ENCODE results near the gene MAGED2.

MAGED2 gene

DNA sequence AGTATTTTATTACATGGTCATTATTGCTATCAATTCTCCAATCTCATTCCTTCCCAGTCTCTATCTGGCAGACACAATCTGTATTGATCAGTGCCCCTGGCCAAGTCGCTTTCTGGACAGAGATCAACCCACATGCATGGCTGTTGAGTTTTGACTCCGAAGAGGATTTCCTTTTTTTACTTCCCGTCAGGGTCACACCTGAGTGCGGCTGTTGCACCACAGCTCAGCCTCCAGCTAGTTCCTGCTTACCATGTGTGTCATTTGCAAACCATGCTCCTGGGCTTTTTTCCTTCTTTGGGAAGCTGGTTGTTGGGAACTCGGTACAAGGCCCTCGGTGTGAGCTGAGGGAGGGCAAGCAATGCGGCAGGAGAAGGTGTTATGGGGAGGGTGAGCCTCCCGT lies 11.7 kb downstream of the MAGED2 start:
- no peak for DNase-seq (ENCODE audit: low read depth)
- TF ChIP-seq CTCF (conservative IDR thresholded peaks at IDR 0.05; ENCODE audit: low read depth, low read length): no peak
- no peak overlapping the region for H3K4me3 ChIP-seq (ENCODE audit: low read length)

DNA sequence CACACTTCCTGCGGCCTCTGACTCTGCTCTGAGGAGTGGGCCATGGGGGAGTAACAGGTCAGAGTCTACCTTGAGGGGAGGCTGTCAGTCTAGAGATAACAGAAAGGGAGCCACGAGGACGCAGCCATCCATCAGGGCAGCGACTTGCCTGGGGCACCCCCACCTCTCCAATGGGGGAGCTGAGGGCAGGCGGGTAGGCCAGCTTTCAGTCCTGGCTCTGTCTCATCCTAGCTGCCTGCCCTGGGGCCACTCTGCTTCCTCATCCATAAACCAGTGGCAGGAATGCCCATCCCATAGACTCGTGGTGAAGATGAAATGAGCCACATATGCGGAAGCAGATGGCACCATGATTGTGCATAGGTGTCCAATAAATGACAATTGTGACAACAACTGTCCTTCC lies 13.2 kb downstream of the MAGED2 start:
- no peak overlapping the region for H3K4me3 ChIP-seq (ENCODE audit: low read length)
- DNase-seq (ENCODE audit: low read depth): no peak
- TF ChIP-seq CTCF (conservative IDR thresholded peaks at IDR 0.05; ENCODE audit: low read depth, low read length): no peak

DNA sequence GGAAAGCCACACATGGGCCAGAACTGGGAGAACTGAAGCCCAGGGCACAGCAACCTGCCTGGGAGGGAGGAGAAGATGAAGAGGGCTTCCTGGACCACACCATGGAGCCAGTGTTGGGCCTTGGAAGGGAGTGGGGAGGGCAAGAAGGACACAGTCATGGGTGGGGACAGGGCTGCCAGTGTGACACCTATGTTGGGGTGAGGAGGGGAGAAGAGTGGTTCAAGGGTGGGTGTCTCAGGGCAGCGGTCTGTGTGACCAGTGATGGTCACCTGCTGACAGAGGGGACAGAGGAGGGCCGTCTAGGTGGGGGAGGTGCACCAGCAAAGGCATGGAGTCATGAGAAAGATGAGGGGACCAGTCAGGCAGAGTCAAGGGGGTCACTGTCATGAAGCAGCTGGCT lies 13.8 kb downstream of the MAGED2 start:
- no peak for DNase-seq (ENCODE audit: low read depth)
- TF ChIP-seq CTCF (conservative IDR thresholded peaks at IDR 0.05; ENCODE audit: low read depth, low read length): no peak
- H3K4me3 ChIP-seq (ENCODE audit: low read length): no peak overlapping the region

- no peak for DNase-seq (ENCODE audit: low read depth)
- no peak overlapping the region for H3K4me3 ChIP-seq (ENCODE audit: low read length)
- TF ChIP-seq CTCF (conservative IDR thresholded peaks at IDR 0.05; ENCODE audit: low read depth, low read length): no peak
Measured at GRCh38 chrX:54824195-54824594, 16.6 kb downstream of the MAGED2 start.

DNA sequence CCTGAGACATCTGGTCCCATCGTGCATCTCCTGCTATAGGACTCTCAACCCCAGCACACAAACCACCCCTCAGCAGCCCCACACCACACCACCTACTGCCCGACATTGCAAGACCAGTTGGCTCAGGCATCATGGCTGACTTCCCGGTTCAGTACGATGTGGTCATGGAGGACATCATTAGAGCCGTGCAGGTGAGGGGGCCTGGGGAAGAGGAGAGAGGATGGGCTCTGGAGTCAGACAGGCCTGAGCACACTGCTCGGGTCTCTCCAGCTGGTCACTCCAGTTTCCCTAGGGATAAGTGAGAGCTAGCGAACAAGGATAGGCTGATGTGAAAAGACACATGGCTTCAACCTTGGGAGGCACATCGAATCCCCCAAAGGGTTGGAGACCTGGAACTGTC lies 17.2 kb downstream of the MAGED2 start:
- no peak for DNase-seq (ENCODE audit: low read depth)
- H3K4me3 ChIP-seq (ENCODE audit: low read length): no peak overlapping the region
- TF ChIP-seq CTCF (conservative IDR thresholded peaks at IDR 0.05; ENCODE audit: low read depth, low read length): no peak

DNA sequence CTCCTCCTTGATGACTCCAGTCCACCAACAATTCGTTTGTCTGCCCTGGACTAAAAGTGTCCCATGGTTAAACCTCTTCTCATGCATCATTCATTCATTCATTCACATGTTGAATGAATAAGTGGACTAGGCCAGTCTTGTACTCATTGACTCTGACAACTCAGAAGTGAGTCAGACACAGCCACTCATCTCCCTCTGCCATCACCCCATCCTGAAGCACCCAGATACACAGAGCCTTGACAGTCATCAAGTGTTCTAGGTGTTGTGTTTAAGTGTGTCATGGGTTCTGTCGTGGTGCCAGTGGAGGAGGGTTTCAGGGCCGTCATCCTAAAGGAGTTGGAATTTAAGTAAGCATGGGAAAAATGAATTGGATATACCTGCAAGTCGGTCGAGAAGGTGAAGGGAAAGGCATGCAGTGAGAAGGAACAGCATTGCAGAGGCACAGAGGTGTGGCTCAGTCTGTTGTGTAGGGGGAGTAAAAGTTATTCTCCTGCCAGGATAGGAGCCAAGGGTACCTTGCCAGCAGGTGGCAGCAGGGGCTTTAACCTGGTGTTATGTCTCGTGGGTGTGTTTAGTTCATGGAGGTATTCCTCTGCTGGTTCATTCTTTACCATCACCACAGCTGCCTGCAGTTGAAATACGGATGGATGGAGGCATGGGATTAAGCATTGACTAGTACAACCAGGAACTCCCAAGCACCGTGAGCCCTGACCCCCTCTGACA lies 18.3 kb downstream of the MAGED2 start:
- no peak for DNase-seq (ENCODE audit: low read depth)
- H3K4me3 ChIP-seq (ENCODE audit: low read length): no peak overlapping the region
- no peak for TF ChIP-seq CTCF (conservative IDR thresholded peaks at IDR 0.05; ENCODE audit: low read depth, low read length)

DNA sequence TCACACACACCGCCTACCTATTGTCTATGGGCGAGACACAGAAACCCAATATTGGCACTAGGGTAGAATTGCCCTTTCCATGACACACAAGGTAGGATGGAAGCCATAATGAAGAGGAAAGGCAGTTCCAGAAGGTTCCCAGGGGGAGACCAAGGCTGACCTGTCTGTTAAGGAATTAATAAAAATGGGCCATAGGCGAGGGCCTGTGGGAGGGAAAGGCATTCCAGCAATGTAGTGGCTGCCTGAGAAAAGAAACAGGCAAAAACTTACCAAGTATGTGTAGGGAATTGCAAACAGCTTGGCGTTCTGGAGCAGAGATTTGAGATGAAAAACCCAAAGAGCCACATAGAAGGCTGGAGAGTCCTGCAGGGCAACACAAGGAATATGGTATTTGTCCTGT lies 19.1 kb downstream of the MAGED2 start:
- no peak for TF ChIP-seq CTCF (conservative IDR thresholded peaks at IDR 0.05; ENCODE audit: low read depth, low read length)
- DNase-seq (ENCODE audit: low read depth): no peak
- no peak overlapping the region for H3K4me3 ChIP-seq (ENCODE audit: low read length)

All from retinal pigment epithelial cell (primary cell).